ENCODE measurements around the gene ZSWIM9. TPM values are rescaled to one million over a fixed set of nuclear protein-coding genes. Genes with fewer than 3 reads are reported as not detected.

ZSWIM9 gene
- total and polyA plus RNA-seq, 8 donors = 1.3 to 28.0 (median 3.8) TPM

DNA sequence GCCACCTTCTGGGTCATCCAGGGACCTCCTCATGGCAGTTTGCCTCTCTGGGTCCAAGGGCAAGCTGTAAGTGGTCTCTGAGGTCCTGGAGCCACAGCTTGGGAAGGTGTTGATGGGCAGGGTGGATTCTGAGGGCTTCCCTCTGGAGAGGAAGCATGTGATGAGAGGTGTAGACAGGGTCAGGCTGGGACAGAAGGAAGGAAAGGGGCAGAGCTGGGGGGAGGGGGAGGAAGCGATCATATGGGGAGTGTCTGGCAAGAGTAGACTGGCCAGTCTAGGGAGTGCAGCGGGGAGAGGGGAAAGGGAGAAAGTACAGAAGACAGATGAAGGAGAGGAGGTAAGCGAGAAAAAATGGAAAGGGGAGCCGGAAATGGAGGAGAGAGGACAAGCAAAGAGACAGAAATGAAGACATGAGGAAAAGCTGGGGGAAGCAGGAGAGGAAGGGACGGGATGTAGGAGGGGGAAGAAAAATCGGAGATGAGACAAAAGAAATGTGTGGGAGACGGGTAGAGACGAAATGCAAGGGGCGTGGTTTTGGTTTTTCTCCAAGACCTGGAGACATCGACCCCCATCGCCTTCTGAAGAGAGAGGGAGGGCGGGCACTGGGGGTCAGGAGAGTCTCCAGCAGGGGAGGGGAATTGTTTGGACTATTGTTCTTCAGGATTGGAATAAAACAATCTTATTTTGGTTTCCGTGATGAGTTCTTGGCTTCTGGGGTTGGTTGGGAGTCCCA, 26.6 kb downstream of the ZSWIM9 start:
- intact Hi-C loops (cut with DNase I; ENCODE audit: low total_unique reads) = no loop called here
- 32 to 59% (median 48%) methylated on average over 13 of the region's 13 CpGs for WGBS, 5 donors
- peak in 1 of 2 donors; percentile 41 for DNase-seq

DNA sequence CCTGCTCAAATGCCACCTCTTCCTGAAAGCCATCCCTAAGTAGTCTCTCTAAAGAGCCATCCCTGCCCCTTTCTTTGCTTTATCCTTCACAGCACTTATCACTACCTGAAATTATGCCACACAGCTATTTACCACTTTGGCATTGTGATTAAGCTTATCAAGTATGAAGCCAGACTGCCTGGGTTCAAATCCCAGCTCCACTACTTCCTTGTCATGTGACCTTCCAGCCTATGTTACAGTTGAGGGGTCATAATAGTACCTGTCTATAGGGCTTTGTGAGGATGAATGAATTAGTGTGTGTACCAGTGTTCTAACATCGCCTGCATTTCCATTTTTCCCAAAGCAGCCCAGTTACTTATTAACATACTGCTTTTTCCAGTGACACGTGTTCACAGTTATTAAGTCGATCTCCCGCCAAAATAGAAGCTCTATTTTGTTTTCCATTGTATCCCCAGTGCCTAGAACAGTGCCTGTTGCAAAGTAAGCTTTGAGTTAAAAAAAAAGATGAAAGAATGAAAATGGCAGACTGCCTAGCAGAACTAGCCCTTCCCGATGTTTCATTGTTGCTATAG, 32.8 kb downstream of the ZSWIM9 start:
- TF ChIP-seq EP300 (IDR thresholded peaks at IDR 0.05) (no peak), POLR2AphosphoS5 (IDR thresholded peaks at IDR 0.05) (no peak), POLR2A (IDR thresholded peaks at IDR 0.05) (no peak), CTCF (IDR thresholded peaks at IDR 0.05) (no peak)
- peak overlapping the region; percentile 61 to 77 (median 74) for H3K4me3 ChIP-seq
- no peaks in the 10 kb centered on the region for H3K27me3 ChIP-seq
- H3K36me3 ChIP-seq = peaks cover 0 to 3% (median 0%) of the 10 kb centered on the region in 4 donors
- H3K4me1 ChIP-seq = peaks cover 6 to 36% (median 15%) of the 10 kb centered on the region in 4 donors
- intact Hi-C loops (cut with DNase I; ENCODE audit: low total_unique reads) = no loop called here
- peak overlapping the region; percentile 68 to 82 (median 79) for H3K27ac ChIP-seq
- no peak for DNase-seq
- WGBS, 5 donors = 3 to 11% (median 8%) methylated on average over 5 of the region's 5 CpGs
- H3K9me3 ChIP-seq = no peaks in the 10 kb centered on the region

More for the DNA sequence above, 26.6 kb downstream of the ZSWIM9 start:
- H3K27me3 ChIP-seq = peaks cover 0 to 13% (median 0%) of the 10 kb centered on the region in 3 donors
- TF ChIP-seq CTCF (IDR thresholded peaks at IDR 0.05) (no peak), POLR2A (IDR thresholded peaks at IDR 0.05) (no peak), EP300 (IDR thresholded peaks at IDR 0.05) (no peak), POLR2AphosphoS5 (IDR thresholded peaks at IDR 0.05) (no peak)
- H3K4me3 ChIP-seq = no peak overlapping the region
- H3K36me3 ChIP-seq = peaks cover 0 to 8% (median 6%) of the 10 kb centered on the region in 4 donors
- no peaks in the 10 kb centered on the region for H3K9me3 ChIP-seq
- H3K4me1 ChIP-seq = peaks cover 0 to 10% (median 4%) of the 10 kb centered on the region in 4 donors
- no peak overlapping the region for H3K27ac ChIP-seq

DNA sequence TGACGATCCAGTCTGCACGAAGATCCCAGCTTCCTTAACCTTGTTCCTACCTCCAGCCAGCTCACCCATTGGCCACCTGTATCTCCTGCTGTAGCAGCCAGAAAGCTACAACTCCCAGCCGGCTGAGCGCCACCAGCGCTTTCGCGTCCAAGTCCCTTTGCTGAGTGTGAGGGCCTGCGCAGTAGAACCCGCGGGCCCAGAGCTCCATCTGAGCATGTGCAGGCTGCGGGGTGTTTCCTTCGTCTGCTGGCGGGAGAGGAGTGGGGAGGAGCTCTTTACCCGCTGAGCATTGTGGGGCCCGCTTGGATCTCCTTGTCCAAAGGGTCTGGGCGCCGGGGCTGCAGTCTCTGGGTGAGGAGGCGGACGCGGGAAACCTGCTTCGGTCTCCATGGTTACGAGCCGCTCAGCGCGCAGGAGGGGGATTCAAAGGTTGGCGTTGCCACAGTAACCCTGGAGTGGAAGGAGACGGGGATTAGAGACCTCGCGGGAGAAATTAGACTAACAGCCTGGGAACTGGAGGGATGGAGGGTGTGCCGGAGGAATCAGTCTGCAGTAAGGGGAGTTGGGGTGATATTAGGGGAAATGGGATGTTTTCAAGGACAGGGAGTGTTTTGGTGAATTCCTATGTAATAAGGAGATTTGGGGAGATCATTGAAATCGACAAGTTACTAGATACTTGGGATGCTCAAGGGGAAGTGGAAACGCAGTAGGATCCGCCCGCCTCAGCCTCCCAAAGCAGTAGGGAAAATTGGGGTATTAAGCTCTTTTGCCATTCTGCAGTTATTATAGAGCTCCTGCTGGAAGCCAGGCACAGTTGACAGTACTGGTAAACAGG, 33.5 kb downstream of the ZSWIM9 start:
- 0 to 1% (median 0%) methylated on average over 34 of the region's 34 CpGs for WGBS, 5 donors
- no peaks in the 10 kb centered on the region for H3K27me3 ChIP-seq

More for the DNA sequence above, 33.5 kb downstream of the ZSWIM9 start:
- H3K9me3 ChIP-seq = no peaks in the 10 kb centered on the region
- H3K4me3 ChIP-seq = peak overlapping the region; percentile 61 to 77 (median 74)
- peaks cover 6 to 36% (median 15%) of the 10 kb centered on the region in 4 donors for H3K4me1 ChIP-seq
- TF ChIP-seq POLR2AphosphoS5 (IDR thresholded peaks at IDR 0.05) (peak; percentile 71 to 89 (median 82)), POLR2A (IDR thresholded peaks at IDR 0.05) (peak in 1 of 4 donors; percentile 33), EP300 (IDR thresholded peaks at IDR 0.05) (no peak), CTCF (IDR thresholded peaks at IDR 0.05) (peak in 1 of 7 experiments; percentile 16)
- H3K27ac ChIP-seq = peak overlapping the region; percentile 68 to 82 (median 79)
- peak; percentile 95 to 99 for DNase-seq
- intact Hi-C loops (cut with DNase I; ENCODE audit: low total_unique reads) = no loop called here
- peaks cover 0 to 6% (median 0%) of the 10 kb centered on the region in 4 donors for H3K36me3 ChIP-seq
